Measurements from ENCODE around the gene LMAN2L.

The LMAN2L gene

GRCh38 chr2:96760036-96760985, 20.4 kb upstream of the LMAN2L start, which contains the start of gene CNNM4:
CNNM4 (plus strand) TSS chr2:96760902; CDS start chr2:96761000, 98 bp downstream.
- peak; percentile 95 for DNase-seq

- no peak for DNase-seq
Measured at GRCh38 chr2:96759548-96759947, 19.7 kb upstream of the LMAN2L start.

GRCh38 chr2:96758987-96759386, 19.1 kb upstream of the LMAN2L start:
- no peak for DNase-seq

GRCh38 chr2:96757477-96757860, 17.6 kb upstream of the LMAN2L start:
- DNase-seq: no peak

- no peak for DNase-seq
Measured at GRCh38 chr2:96756788-96757476, 17.1 kb upstream of the LMAN2L start.

- DNase-seq: no peak
Measured at GRCh38 chr2:96754317-96754716, 14.5 kb upstream of the LMAN2L start.

GRCh38 chr2:96753661-96754282, 13.9 kb upstream of the LMAN2L start:
- no peak for DNase-seq

- DNase-seq: no peak
Measured at GRCh38 chr2:96751800-96752199, 11.9 kb upstream of the LMAN2L start.

- no peak for DNase-seq
Measured at GRCh38 chr2:96747061-96747617, 7.3 kb upstream of the LMAN2L start.

- no peak for DNase-seq
Measured at GRCh38 chr2:96739076-96739632, 710 bp downstream of the LMAN2L start.

- DNase-seq: peak; percentile 13
Measured at GRCh38 chr2:96737831-96738230, 2.0 kb downstream of the LMAN2L start.

- DNase-seq: no peak
Measured at GRCh38 chr2:96737251-96737650, 2.6 kb downstream of the LMAN2L start.

- DNase-seq: no peak
Measured at GRCh38 chr2:96734880-96735583, 4.8 kb downstream of the LMAN2L start.

- no peak for DNase-seq
Measured at GRCh38 chr2:96733931-96734330, 5.9 kb downstream of the LMAN2L start.

GRCh38 chr2:96730212-96730611, 9.7 kb downstream of the LMAN2L start:
- no peak for DNase-seq

- DNase-seq: no peak
Measured at GRCh38 chr2:96729748-96730147, 10.1 kb downstream of the LMAN2L start.

GRCh38 chr2:96727431-96727830, 12.4 kb downstream of the LMAN2L start:
- no peak for DNase-seq

GRCh38 chr2:96726131-96726530, 13.7 kb downstream of the LMAN2L start:
- no peak for DNase-seq

- no peak for DNase-seq
Measured at GRCh38 chr2:96716388-96716787, 23.5 kb downstream of the LMAN2L start.

- DNase-seq: no peak
Measured at GRCh38 chr2:96715658-96716057, 24.2 kb downstream of the LMAN2L start.

GRCh38 chr2:96710985-96711384, 28.9 kb downstream of the LMAN2L start:
- DNase-seq: no peak
